GM21528 (cell line): ENCODE data around the gene IMPDH2.

ENCODE experiments used
- ATAC-seq: cut with Tn5 transposase; IDR thresholded peaks from one replicate; pipeline ENCODE4 v1.9.1; 2021; ENCODE audit warnings: mild to moderate bottlenecking, moderate library complexity; ENCODE audit not compliant: unreplicated experiment, low FRiP score

IMPDH2 gene

DNA sequence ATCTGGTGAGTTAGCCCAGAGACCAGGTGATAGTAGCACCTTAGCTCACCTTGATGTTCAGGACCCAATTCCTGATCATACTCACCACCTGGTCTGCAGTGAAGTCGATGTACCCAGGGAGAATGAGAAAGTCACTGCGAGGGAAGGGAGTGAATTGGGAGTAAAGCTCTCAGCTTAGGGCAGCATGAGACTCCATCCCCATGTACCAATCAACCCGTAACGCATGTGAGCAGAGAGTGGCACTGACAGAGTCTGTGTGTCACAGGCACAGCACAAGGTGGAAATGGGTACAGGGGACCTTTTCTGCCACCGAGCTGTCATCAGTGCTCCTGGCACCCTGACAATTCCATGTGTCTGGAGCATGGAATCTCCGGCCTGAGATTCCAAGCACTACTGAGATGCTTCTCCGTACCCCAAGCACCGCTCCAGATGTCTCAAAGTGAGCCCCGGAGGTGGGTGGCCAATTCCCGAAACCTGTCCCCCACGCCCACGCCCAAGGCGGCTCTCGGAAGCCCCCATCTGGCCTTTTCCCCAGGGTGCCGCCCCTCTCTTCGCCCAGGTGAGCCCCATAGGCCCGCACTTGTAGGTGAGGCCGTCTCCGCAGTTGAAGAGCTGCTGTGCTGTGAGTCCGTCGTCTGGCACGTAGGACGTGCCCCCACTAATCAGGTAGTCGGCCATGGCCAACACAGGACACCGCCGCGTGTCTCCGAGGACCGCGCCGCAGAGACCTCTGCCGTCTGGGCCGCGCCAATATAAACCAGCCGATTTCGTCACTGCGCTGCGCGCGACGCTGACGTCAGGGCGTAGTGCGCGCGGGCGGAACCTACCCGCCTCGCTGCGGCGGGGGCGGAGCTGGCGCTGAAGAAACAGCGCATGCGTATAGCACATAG, at the start of gene IMPDH2:
IMPDH2 (minus strand) TSS at position 726 of the 890 bp plus-strand sequence; CDS start at position 678, 48 bp downstream.
- ATAC-seq = peak; percentile 85

DNA sequence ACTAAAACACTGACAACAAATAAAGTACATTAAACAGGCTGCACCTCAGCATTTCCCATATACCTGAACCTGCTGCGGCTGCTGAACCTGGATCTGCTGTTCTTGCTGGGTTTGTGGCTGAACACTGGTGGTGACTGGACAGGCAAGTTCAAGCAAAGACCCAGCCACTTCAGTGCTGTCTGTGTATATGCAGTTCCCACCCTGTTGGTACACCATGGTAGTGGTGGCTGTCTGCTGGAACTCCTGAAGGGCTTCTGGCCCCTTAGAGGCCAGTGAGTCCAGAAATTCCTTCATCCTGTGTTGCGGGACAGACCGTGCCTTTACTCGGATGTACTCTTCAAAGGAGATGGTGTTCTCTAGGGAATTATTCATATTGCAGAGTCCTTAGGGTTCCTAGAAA, 47.4 kb upstream of the IMPDH2 start:
- ATAC-seq = no peak

DNA sequence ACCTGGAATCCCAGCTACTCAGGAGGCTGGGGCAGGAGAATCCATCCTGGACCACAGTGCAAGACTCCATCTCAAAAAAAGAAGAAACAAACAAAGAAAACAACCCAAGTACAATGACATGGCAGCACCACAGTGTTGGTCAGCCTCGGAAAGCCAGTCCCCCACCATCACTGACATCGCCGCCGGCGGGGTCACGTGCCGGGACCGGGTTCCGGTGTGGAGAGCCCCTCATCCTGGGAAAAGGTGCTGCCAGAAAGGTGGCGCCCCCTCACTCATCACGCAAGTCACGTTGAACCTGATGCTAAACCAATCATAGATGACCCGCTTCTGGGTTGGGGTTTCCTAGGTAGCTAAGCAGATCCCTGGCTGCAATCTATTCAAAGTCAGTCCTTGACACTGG, 46.9 kb upstream of the IMPDH2 start:
- no peak for ATAC-seq

DNA sequence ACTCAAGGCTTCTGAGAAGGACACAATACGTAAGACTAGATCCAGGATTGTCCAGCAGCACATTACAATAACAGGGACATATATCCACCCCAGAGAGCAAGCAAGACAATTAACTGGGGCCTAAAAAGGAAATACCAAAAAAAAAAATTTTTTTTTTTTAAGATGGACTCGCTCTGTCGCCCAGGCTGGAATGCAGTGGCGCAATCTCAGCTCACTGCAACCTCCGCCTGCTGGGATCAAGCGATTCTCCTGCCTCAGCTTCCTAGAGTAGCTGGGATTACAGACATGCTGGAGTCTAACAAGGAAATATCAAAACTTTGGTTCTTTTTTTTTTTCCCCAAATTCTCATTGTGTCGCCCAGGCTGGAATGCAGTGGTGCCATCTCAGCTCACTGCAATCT, 28.8 kb upstream of the IMPDH2 start:
- ATAC-seq = no peak

DNA sequence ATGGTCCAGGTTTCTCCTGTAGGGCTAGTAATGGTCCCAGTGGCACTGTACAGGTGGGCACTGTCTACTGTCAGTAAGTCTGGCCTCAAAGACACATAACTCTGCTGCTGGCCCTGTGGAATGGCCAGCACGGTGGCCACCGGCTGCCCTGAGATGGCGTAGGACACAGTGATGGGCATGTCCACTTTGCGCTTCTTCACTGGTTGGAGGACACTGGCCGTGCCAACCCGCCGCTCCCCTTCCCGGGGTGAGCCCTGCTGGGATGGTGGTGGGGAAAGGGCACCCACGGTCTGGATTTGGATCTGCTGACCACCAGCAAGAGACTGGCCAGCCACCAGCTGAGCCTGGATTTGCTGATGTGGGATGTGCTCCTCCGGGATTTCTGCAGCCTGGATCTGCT, 28.1 kb upstream of the IMPDH2 start:
- ATAC-seq = no peak

DNA sequence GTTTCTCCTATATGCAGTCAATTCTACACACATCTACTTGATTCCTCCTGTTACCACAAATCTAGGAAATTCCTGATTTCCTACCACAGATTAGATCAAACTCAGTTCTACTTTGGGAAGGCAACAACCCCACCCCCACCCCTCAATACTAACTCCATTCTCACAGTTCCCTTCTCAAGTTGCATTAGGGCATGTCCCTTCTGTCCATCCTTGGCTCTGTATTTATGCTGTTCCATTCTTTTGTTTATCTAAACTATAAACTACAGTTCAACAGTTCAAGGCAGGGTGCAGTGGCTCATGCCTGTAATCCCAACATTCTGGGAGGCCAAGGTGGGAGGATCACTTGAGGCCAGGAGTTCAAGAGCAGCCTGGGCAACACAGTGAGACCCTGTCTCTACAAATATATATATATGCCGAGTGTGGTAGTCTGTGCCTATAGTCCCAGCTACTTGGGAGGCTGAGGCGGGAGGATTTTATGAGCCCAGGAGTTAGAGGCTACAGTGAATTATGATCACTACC, 25.2 kb upstream of the IMPDH2 start:
- no peak for ATAC-seq

DNA sequence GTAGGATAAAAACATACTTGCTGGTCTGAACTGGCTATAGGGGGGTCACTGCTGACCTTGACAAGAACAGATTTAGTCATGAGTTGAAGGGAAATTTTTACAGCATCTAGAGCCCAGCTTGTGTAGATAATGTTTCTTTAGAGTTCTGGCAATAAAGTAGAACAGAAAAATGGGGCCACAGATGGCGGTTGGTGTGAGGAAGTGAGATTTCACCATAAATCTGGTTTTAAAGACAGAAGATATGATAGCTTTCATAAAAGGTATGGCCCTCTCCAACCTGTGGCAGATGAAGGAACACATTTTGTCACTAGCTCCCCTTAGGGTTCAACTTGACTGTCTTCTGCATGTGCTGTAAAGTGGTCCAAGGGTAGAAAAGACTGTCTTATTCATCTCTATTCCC, 24.3 kb upstream of the IMPDH2 start:
- no peak for ATAC-seq

DNA sequence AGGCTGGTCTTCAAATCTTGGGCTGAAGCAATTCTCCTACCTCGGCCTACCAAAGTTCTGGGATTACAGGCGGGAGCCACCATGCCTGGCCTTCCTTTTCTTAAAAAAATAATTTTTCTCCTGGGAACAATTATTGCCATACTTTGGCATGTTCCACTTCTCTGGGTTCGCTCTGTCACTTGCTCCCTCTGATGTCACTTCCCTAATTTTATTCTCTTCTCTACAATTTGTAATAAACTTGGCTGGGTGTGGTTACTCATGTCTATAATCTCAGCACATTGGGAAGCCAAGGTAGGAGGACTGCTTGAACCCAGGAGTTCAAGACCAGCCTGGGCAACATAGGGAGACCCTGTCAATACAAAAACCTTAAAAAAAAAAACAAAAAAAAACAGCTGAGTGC, 6.1 kb upstream of the IMPDH2 start:
- no peak for ATAC-seq

DNA sequence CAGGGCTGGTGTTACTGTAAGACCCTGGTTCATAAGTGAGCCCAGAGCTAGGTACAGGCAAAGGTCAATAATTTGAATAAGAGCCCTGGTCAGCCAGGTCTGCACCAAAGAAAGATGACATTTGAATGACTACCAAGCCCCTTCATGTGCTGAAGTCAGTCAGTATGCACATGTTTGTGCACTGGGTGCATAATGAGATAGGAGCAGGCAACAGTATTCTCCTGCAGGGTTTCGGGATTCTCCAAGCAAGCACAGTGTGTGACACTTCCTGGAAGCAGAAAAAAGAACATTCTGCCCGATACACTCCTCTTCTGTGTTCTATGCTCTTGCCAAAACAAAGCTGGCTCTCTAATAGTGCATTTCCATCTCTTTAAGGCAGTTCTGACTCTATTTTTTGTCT, 5.5 kb upstream of the IMPDH2 start:
- ATAC-seq = no peak

DNA sequence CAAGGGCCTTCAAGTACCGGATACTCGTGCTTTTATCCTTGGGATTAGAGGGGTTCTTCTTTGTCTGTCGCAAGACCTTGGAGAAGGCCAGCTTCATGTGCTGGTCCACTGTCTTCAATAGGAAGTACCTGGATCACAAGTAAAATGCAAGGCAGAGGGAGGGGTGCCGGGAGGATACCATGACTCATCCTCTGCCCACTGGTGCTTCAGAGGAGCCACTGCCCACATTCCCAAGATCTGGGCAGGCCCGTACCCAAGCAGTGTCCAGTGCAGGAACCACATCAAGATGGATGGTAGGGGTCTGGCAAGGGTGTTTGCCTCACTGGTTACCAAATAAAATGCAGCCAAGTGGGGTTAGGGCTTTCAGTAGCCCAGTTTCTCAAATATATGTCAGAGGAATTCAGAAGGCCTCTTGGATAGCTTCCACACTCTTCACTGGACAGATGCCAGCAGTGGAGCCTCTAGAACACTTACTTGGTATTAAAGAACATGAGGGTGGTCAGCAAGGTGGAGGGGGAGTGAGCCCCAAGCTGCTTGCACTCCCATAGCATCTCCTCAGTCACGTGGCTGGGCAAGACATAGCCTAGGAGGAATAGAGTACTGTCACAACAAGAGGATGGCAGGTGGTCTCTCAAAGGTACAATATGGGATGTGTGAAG, 3.6 kb upstream of the IMPDH2 start:
- no peak for ATAC-seq

DNA sequence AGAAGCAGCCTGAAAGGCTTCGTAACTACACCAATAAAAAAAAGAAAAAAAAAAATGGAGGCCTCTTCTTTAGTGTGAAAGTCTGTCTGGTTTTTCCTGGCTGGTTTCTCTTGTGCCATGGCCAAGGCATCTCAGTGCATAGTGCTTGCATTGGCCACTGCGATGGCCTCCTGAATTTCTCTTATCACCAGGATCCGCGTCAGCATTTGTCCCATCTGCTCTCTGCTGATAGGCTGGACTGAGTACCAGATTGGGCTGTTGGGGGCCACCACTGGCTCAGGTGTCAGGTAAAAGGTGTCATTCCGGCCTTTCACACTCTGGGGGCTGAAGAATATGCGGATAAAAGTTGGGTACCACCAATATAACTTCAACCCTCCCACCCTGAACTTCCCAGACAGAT, 1.1 kb upstream of the IMPDH2 start:
- ATAC-seq = no peak

DNA sequence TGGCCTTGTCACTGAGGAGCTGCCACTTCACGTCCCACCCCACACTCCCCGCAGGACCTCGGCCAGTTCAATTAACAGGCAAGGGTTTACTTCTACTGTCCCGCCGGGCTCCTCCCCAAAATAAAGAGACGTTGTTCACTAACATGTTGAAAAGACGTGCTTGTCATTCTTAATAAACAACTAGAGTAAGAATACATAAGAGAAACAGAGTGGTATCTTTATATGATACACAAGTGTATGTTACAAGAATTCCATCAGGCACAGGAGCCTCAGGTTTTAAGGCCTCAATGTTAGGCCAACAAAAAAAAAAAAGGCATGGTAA, 326 bp upstream of the IMPDH2 start:
- ATAC-seq = no peak

DNA sequence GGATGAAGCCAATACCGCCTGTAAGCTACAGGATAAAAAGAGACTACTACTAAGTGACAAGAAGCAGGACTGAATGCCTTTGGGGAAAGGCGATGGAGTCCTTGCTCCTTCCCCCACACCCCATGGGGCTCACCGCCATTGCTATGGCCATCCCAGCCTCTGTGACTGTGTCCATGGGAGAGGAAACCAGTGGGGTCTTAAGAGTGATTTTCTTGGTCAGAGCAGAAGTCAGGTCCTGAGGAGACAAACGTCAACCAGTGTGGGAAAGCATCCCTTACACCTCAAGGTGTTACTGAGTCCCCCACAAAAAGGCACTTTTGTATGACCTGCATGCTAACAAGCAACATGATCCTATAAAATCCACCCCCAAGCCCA, 913 bp downstream of the IMPDH2 start:
- no peak for ATAC-seq

DNA sequence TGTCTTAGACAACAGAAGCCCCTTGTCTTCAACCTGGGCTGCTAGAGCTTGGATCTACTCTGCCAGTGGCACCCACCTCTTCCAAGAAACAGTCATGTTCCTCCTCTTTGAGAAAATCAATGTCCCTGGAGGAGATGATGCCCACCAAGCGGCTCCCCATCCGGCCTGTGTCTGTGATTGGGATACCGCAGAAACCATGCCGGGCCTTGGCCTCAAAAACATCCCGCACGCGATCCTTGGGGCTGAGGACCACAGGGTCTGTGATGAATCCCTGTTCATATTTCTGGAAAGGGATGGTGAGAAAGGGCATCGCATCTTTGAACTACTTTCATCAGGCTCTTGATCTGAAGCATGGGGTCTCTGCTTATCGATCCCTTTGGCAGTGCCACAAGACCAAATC, 1.6 kb downstream of the IMPDH2 start:
- ATAC-seq = no peak

DNA sequence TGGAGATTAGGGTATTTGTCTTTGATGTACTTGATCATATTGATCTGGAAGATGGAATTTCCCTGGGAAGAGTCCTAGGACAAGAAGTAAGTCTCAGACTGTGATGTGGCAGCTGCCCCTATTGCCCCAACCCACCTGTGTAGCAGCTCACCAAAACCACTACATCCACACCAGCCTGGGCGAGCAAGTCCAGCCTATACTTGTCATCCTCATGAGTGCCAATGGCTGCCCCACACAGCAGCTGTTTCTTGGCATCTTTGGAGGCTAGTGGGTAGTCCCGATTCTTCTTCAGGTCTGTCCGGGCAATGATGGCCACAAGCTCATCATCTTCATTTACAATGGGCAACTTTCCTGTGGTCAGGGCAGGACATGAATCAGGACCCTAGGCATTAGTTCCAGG, 2.7 kb downstream of the IMPDH2 start:
- ATAC-seq = no peak

DNA sequence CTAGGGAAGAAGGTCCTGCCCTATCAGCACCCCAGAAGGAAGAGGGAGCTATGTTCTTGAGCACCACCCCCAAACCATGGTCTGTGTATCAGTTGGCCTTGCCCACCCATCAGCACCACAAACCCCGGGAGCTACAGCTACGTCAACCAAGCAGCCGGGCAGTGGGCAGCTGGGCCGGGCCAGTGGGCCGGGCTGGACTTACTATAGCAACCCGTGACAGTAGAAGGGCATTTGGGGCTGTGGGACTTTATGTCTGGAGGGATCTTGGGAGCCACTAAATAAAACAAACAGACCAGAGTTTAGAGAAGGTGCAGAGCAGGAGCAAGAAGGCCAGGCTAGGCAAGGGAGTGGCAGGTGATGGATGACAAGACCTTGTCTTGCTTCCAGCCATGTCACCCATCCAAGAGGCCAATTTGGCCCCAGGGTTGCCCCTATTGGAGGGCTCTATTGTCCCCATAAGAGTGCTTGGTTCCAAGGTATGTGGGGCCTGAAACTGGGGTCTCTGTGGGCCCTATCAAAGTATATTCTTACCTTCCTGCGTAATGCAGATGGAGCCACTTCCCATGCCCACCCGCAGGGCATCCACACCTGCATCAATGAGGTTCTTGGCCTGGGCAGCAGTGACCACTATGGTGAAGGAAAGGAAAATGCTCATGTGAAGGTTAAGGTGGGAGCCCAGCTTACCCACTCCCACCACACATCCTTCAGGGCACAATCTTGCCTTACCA, 3.2 kb downstream of the IMPDH2 start:
- ATAC-seq = no peak

DNA sequence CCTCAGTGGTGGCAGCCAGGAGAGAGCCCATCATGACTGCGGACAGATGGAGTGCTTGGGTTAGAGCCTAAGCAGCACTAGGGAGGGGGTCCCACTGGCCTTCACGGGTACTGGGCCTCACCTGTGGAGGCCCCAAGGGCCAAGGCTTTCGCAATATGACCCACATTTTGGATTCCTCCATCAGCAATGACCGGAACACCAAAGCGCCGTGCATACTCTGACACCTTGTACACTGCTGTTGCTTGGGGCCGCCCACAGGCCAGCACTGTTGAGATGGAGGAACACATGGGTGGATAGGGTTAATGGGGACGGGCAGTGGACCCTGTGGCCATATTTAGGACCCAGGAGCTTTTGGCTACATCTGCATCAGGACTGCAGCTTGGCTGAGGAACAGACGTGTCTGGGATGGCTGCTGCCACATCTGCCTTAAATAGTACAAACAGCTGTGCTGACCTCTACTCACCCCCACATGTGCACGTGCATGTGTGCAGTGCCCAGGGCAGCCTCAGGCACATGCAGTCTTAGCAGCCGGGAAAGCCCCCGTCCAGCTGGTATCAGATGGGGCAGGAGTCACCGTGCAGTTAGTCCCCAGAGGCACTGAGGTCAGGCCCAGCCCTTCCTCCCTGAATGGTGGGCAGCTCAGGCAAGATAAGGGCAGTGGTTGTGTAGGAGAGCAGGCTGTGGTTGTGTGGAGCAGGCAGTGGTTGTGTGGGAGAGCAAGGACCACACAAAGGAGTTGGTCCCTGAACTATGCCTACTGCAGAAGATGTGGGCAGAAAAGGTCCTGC, 4.0 kb downstream of the IMPDH2 start:
- ATAC-seq = no peak

DNA sequence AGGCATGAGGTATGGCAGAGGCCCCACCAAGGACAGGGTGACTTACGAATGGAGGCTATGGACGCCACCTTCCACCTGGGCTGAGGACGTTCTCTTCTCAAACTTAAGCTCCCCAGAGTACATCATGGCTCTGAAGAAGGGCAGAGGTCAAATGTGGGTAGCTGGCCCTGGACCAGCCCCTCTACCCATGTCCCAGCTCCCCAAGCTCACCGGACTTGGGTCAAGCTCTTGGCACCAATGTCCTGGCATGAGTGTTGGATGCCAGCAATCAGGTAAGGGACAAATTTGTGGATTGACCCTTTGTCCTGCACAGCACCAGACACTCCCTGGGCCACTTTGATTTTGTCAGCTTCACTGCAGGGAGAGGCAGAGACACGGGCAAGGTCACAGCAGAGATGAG, 4.7 kb downstream of the IMPDH2 start:
- ATAC-seq = no peak

DNA sequence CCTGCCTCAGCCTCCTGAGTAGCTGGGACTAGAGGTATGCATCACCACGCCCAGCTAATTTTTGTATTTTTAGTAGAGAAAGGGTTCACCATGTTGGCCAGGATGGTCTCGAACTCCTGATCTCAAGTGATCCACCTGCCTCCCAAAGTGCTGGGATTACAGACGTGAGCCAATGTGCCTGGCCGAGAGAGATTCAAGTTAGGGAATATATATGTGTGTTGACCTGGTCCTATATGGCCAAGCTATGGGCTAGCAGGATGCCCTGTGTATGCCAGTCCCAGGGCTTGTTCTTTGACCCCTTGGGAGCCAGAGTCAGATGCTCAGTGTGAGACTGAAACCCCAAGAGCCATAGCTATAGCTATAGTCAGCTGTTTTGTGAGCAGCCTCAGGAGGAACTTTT, 5.4 kb downstream of the IMPDH2 start:
- ATAC-seq = no peak

DNA sequence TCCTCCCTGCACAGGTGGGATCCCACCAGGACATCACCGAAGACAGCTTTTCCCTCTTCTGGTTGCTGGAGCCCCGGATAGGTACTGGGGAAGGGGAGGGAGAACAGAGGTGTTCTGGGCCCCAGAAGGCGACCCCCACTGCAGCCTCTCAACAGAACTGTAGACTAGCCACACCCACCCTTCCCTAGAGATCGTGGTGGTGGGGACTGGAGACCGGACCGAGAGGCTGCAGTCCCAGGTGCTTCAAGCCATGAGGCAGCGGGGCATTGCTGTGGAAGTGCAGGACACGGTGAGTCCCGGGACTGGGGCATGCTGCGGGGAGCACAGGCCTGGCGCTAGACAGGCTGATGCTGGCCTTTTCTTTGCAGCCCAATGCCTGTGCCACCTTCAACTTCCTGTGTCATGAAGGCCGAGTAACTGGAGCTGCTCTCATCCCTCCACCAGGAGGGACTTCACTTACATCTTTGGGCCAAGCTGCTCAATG, 6.5 kb downstream of the IMPDH2 start:
- no peak for ATAC-seq
